Measurements from ENCODE around the gene TKTL1. TPM values are rescaled to one million over a fixed set of nuclear protein-coding genes. Genes with fewer than 3 reads are reported as not detected.
"Not testable (repeated sequence)": the region's sequence is repeated elsewhere in the genome, so short reads cannot be mapped to it uniquely, and the experiment has no call there.

The TKTL1 gene
- total RNA-seq, 1 donor from 2014 or later, result 0.20 TPM

DNA sequence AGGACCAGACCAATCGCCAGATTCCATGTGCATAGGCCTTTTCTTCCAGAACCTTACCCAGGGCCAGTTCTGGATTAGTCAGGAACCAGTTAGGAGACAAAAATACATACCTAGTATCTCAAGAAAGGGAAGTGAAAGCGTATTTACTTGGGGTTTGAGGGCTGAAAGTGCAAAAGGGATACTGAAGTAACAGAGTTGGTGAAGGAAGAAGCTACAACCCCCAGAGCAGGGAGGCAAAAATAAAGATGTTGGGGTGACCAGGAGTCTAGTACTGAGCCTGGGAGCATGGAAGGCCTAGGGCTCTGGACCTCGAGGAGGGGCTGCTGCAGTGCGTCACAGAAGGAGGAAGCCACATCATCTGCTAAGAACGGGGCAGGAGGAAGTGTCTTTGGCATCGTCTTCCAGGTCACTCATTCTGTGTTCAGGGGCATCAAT is 38.3 kb downstream of the TKTL1 start:
- H3K27ac Mint-ChIP-seq, result no peak overlapping the region
- no peak overlapping the region for H3K4me3 Mint-ChIP-seq
- TF ChIP-seq CTCF (IDR thresholded peaks at IDR 0.05; ENCODE audit: unreplicated experiment), result no peak
- H3K27me3 Mint-ChIP-seq (ENCODE audit: low read depth), result no peaks in the 10 kb centered on the region
- H3K4me1 Mint-ChIP-seq, result no peaks in the 10 kb centered on the region
- DNase-seq (ENCODE audit: low spot score in 2 of 2, unreplicated experiment in 2 of 2), result no peak
- peaks cover 8% of the 10 kb centered on the region for H3K9me3 Mint-ChIP-seq
- no peaks in the 10 kb centered on the region for H3K36me3 Mint-ChIP-seq

- no peak for TF ChIP-seq CTCF (IDR thresholded peaks at IDR 0.05; ENCODE audit: unreplicated experiment)
- no peaks in the 10 kb centered on the region for H3K27me3 Mint-ChIP-seq (ENCODE audit: low read depth)
- no peaks in the 10 kb centered on the region for H3K36me3 Mint-ChIP-seq
- H3K4me1 Mint-ChIP-seq, result no peaks in the 10 kb centered on the region
- no peak overlapping the region for H3K27ac Mint-ChIP-seq
- peaks cover 8% of the 10 kb centered on the region for H3K9me3 Mint-ChIP-seq
- H3K4me3 Mint-ChIP-seq, result no peak overlapping the region
- DNase-seq (ENCODE audit: low spot score in 2 of 2, unreplicated experiment in 2 of 2), result no peak
These were observed 38.9 kb downstream of the TKTL1 start for GRCh38 chrX:154334496-154334895.

DNA sequence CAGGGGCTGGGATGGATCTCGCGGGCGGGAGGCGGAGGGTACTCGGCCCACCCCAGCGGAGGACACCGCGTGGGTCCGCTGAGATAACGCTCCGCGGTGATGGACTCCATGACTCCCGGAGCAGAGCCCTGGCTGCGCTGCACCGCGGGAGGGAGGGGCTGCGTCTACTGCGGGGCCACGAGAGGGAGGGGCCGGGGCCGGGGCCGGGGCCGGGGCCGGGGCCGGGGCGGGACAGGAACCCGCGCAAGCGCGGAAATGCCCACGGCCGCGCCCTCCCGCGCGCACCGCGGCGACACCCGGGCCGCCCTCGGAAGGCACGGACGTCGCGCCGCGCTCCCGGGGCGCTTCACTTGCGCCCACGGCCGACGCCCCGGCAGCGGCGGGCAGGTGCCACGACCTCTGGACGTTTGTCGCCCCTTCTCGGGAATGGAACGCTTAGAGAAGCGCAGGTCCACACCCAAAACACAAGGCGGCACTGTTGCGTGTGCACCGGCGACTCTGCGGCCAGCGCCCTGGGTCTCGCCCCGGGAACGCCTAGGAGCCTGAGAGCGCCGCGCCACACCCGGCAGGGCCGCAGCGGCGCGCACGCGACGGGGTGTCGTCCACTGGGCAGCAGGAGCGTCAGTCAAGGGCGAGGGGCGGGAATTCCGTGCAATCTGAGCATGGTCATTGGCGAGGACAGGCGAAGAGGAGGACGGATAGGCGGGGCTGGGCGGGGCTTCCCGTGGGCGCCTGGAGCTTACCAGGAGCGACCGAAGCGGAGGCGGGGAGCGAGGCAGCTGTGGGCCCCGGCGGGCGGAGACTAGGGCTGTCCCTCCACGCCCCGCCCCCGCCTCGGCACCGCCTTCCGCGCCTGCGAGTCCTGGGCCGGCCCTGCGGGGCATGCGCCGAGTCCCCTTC is 46.1 kb downstream of the TKTL1 start:
- not testable (repeated sequence) for H3K27me3 Mint-ChIP-seq (ENCODE audit: low read depth); H3K4me3 Mint-ChIP-seq; H3K27ac Mint-ChIP-seq; H3K4me1 Mint-ChIP-seq; DNase-seq (ENCODE audit: low spot score in 2 of 2, unreplicated experiment in 2 of 2); H3K9me3 Mint-ChIP-seq; H3K36me3 Mint-ChIP-seq

- H3K27me3 Mint-ChIP-seq (ENCODE audit: low read depth); H3K9me3 Mint-ChIP-seq; H3K4me1 Mint-ChIP-seq; H3K4me3 Mint-ChIP-seq; H3K36me3 Mint-ChIP-seq; H3K27ac Mint-ChIP-seq; DNase-seq (ENCODE audit: low spot score in 2 of 2, unreplicated experiment in 2 of 2): not testable (repeated sequence)
These were observed 47.5 kb downstream of the TKTL1 start for GRCh38 chrX:154343063-154343462.

DNA sequence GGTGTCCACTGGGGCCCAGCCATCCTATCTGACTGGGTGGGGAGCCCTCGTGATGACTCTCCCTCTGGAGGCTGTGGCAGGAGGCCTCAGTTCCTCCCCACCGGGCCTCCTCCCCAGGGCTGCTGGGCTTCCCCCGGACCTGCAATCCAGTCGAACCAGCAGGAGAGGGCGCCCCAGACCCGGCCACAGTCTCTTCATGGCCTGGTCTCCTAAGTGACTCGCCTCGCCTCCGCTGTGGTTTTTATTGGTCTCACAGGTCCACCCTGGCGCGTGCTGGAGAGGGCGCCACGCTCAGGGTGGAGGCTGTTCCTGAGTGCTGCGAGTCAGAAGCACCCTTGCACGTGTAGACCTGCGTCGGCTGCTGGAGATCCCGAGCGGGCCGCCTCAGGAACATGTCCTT is 48.0 kb downstream of the TKTL1 start:
- H3K9me3 Mint-ChIP-seq; H3K36me3 Mint-ChIP-seq; H3K27me3 Mint-ChIP-seq (ENCODE audit: low read depth); H3K4me3 Mint-ChIP-seq; H3K4me1 Mint-ChIP-seq; DNase-seq (ENCODE audit: low spot score in 2 of 2, unreplicated experiment in 2 of 2); H3K27ac Mint-ChIP-seq: not testable (repeated sequence)

GRCh38 chrX:154348114-154348531 is 52.5 kb downstream of the TKTL1 start:
- no peak for DNase-seq (ENCODE audit: low spot score in 2 of 2, unreplicated experiment in 2 of 2)
- Mint-ChIP-seq H3K27me3 (ENCODE audit: low read depth) (no peaks in the 10 kb centered on the region), H3K4me3 (no peak overlapping the region), H3K36me3 (peaks cover 4% of the 10 kb centered on the region), H3K9me3 (no peaks in the 10 kb centered on the region), H3K4me1 (no peaks in the 10 kb centered on the region), H3K27ac (no peak overlapping the region)
- no peak for TF ChIP-seq CTCF (IDR thresholded peaks at IDR 0.05; ENCODE audit: unreplicated experiment)

DNA sequence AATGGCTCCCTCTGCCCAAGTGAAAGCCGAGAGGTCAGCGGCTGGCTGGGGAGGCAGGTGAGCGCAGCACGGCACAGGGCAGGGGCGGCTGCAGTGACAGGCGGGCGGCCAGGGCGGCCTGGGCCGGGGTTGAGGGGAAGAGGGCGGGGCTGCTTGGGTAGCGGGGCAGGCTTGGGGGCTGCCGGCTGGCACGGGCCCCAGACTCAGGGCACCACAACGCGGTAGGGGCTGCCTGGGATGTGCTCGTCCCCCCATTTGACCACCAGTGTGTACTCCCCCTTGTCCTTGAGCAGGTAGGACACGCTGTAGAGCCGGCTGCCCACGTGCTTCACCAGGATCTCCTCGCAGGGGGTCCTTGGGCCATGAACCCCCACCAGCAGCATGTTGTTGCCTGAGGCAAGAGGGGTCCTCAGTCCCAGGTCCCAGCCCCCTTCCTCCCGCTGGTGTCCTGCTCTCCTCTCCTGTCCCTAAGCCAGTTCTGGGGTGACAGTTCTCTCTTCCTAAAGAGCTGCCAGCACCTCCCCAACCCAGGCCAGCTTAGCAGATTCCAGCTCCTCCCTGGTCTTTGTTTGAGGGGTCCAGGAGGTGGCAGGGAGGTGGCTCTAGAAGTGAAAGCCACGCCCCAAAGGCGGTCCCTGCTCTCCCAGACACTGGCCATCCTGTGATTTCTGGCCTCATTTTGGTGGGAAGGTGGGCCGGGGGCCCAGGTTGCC is 53.2 kb downstream of the TKTL1 start:
- DNase-seq (ENCODE audit: low spot score in 2 of 2, unreplicated experiment in 2 of 2), result peak in 1 of 2 experiments; percentile 19
- H3K4me3 Mint-ChIP-seq, result no peak overlapping the region
- TF ChIP-seq CTCF (IDR thresholded peaks at IDR 0.05; ENCODE audit: unreplicated experiment), result no peak
- H3K27me3 Mint-ChIP-seq (ENCODE audit: low read depth), result no peaks in the 10 kb centered on the region
- no peaks in the 10 kb centered on the region for H3K4me1 Mint-ChIP-seq
- H3K36me3 Mint-ChIP-seq, result peaks cover 4% of the 10 kb centered on the region
- no peaks in the 10 kb centered on the region for H3K9me3 Mint-ChIP-seq
- peak overlapping the region; percentile 47 for H3K27ac Mint-ChIP-seq
